GM11168 (cell line): ENCODE measurements around the gene WDR59.

Experiments used
- in situ Hi-C: fragments of 300-500 bp; cut with MboI; formaldehyde crosslinking; loops from one replicate; pipeline ENCODE4 v1.12.0; 2022; ENCODE audit warnings: low sequenced_read_pairs; ENCODE audit not compliant: unreplicated experiment

The WDR59 gene

DNA sequence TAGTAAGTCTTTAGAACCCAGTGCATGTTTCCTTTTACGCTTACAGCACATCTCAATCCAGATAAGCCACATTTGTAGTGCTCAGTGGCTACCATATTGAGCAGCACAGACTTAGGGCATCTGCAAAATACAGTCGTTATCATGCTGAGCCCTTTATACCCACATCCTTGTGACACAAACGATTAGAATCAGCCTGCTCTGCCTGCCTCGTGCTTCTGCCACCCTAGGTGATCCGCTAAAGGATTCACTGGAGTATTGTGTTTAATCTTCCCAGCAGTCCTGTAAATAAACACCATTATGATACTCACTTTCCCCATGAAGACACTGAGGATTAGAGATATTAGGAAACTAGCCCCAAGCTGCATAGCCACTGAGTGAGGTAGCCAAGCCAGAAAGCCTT, 159.0 kb downstream of the WDR59 start:
- in situ Hi-C loops: no loop called here

DNA sequence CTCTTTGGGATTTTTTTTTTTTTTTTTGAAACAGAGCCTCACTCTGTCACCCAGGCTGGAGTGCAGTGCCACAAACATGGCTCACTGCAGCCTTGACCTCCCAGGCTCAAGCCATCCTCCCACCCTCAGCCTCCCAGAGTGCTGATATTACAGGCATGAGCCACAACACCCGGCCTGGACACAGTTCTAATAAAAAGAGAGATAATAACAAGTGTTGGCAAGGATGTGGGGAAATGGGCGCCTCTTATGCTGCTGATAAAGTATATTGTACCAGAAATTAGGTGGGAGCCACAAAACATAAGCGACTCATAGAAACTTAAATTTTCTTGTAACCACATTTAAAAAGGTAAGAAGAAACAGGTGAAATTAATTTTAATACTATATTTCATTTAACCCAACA, 159.9 kb downstream of the WDR59 start:
- in situ Hi-C loops: no loop called here
